Fibroblast of lung (primary cell): ENCODE measurements around the gene CADM3. TPM values are rescaled to one million over a fixed set of nuclear protein-coding genes. Genes with fewer than 3 reads are reported as not detected.

ENCODE experiments used
- DNase-seq, 2 donors: peaks; one replicate each; pipeline versions ENCODE4 v3.0.0 to v3.0.0-alpha.2; 2010; ENCODE audit warnings: low read depth in 2 of 2
- H2AFZ ChIP-seq: 2 replicates; pipeline ENCODE4 v1.5.1; 2012; ENCODE audit warnings: low read length, control low read depth, inconsistent platforms
- H3K27ac ChIP-seq: 2 replicates; pipeline ENCODE4 v1.5.1; 2011; ENCODE audit warnings: low read length, control low read depth; ENCODE audit not compliant: insufficient read depth
- H3K27me3 ChIP-seq: 2 replicates; pipeline ENCODE4 v1.5.1; 2011; ENCODE audit warnings: mild to moderate bottlenecking, low read length; ENCODE audit not compliant: control insufficient read depth, insufficient read depth
- H3K36me3 ChIP-seq: 2 replicates; pipeline ENCODE4 v1.5.1; 2011; ENCODE audit warnings: low read length; ENCODE audit not compliant: control insufficient read depth, insufficient read depth
- H3K4me1 ChIP-seq: 2 replicates; pipeline ENCODE4 v1.5.1; 2011; ENCODE audit warnings: low read length; ENCODE audit not compliant: control insufficient read depth, insufficient read depth; ENCODE audit errors: extremely low read depth
- H3K4me2 ChIP-seq: 2 replicates; pipeline ENCODE4 v1.5.1; 2011; ENCODE audit warnings: low read length, control low read depth; ENCODE audit not compliant: insufficient read depth; ENCODE audit errors: extremely low read depth
- H3K4me3 ChIP-seq, 4 experiments: fragments of 200-600 bp in 1 of 4; sonication (generic) in 1 of 4; replicated peaks in 1 of 4; 2 replicates each; pipeline ENCODE4 v1.5.1; 2011 to 2016; ENCODE audit warnings: low read length in 4 of 4, low read depth in 3 of 4, mild to moderate bottlenecking in 3 of 4, control low read depth in 2 of 4, inconsistent platforms in 1 of 4, mixed read lengths in 1 of 4; ENCODE audit not compliant: insufficient read depth in 1 of 4; ENCODE audit errors: control extremely low read depth in 1 of 4
- H3K79me2 ChIP-seq: 2 replicates; pipeline ENCODE4 v1.5.1; 2012; ENCODE audit warnings: mild to moderate bottlenecking, low read length, inconsistent platforms; ENCODE audit not compliant: control insufficient read depth, insufficient read depth
- H3K9ac ChIP-seq: 2 replicates; pipeline ENCODE4 v1.5.1; 2011; ENCODE audit warnings: mild to moderate bottlenecking, low read length, control low read depth; ENCODE audit not compliant: insufficient read depth
- H3K9me3 ChIP-seq: 2 replicates; pipeline ENCODE4 v1.5.1; 2012; ENCODE audit warnings: low read depth, low read length; ENCODE audit not compliant: control insufficient read depth, insufficient read depth
- H4K20me1 ChIP-seq: 2 replicates; pipeline ENCODE4 v1.5.1; 2011; ENCODE audit warnings: low read length; ENCODE audit not compliant: control insufficient read depth, insufficient read depth; ENCODE audit errors: extremely low read depth
- CTCF ChIP-seq, 2 donors: IDR thresholded peaks in 1 of 2; conservative IDR thresholded peaks in 1 of 2; 1 replicate in 1 of 2; 2 replicates in 1 of 2; pipeline ENCODE4 v1.5.1; 2011 to 2012; ENCODE audit warnings: low read length in 2 of 2, control low read depth in 1 of 2, inconsistent platforms in 1 of 2, low read depth in 1 of 2, mild to moderate bottlenecking in 1 of 2
- EZH2 ChIP-seq: IDR thresholded peaks from 2 replicates; pipeline ENCODE4 v1.5.1; 2012; ENCODE audit warnings: low read length, control low read depth, mild to moderate bottlenecking; ENCODE audit errors: missing control alignments
- polyA plus RNA-seq, 2 donors: library from polyadenylated mRNA; depleted of rRNA in 1 of 2; stranded (reverse) in 1 of 2; unstranded in 1 of 2; fragments of >200 nt; gene quantifications; 2 replicates each; pipeline ENCODE4 v1.2.1, GENCODE V29; 2011 to 2012; ENCODE audit warnings: missing spikeins in 1 of 2
- total RNA-seq: library from RNA; depleted of rRNA; stranded (reverse); fragments of >200 nt; gene quantifications from 2 replicates; pipeline ENCODE4 v1.2.1, GENCODE V29; 2014

The CADM3 gene
- total and polyA plus RNA-seq, 2 donors (not counting 1 experiment from before 2014, with no cell fraction given), result not detected

- TF ChIP-seq EZH2 (no peak), CTCF (conservative IDR thresholded peaks at IDR 0.05 in 1 of 2, IDR thresholded peaks at IDR 0.05 in 1 of 2; ENCODE audit: low read depth in 1 of 2, low read length in 2 of 2) (no peak)
- Histone ChIP-seq H3K79me2 (no peaks in the 10 kb centered on the region), H3K9ac (no peak overlapping the region), H3K4me1 (no peaks in the 10 kb centered on the region), H2AFZ (no peak overlapping the region), H3K27ac (no peak overlapping the region), H3K36me3 (no peaks in the 10 kb centered on the region), H3K4me2 (no peak overlapping the region), H3K27me3 (peaks cover under 1% of the 10 kb centered on the region), H3K4me3 (no peak overlapping the region), H3K9me3 (no peaks in the 10 kb centered on the region), H4K20me1 (peaks cover 2% of the 10 kb centered on the region)
- DNase-seq, result no peak
Measured at GRCh38 chr1:159212596-159212995, 41.2 kb downstream of the CADM3 start.

GRCh38 chr1:159214149-159214760 is 42.8 kb downstream of the CADM3 start:
- TF ChIP-seq CTCF (conservative IDR thresholded peaks at IDR 0.05 in 1 of 2, IDR thresholded peaks at IDR 0.05 in 1 of 2; ENCODE audit: low read depth in 1 of 2, low read length in 2 of 2), result peak; percentile 94
- TF ChIP-seq EZH2, result no peak
- Histone ChIP-seq H4K20me1 (no peaks in the 10 kb centered on the region), H3K9me3 (no peaks in the 10 kb centered on the region), H3K4me3 (no peak overlapping the region), H3K27me3 (no peaks in the 10 kb centered on the region), H3K79me2 (no peaks in the 10 kb centered on the region), H3K27ac (no peak overlapping the region), H3K4me2 (no peak overlapping the region), H3K36me3 (no peaks in the 10 kb centered on the region), H3K4me1 (no peaks in the 10 kb centered on the region), H2AFZ (no peak overlapping the region), H3K9ac (no peak overlapping the region)
- DNase-seq, result peak; percentile 21 to 35

- no peak for DNase-seq
- H3K4me3 ChIP-seq, result no peak overlapping the region
- TF ChIP-seq CTCF (conservative IDR thresholded peaks at IDR 0.05 in 1 of 2, IDR thresholded peaks at IDR 0.05 in 1 of 2; ENCODE audit: low read depth in 1 of 2, low read length in 2 of 2), result no peak
- no peak for TF ChIP-seq EZH2
- no peaks in the 10 kb centered on the region for H3K36me3 ChIP-seq
- H3K9me3 ChIP-seq, result no peaks in the 10 kb centered on the region
- H3K79me2 ChIP-seq, result no peaks in the 10 kb centered on the region
- no peaks in the 10 kb centered on the region for H3K4me1 ChIP-seq
- no peak overlapping the region for H3K9ac ChIP-seq
- no peak overlapping the region for H3K4me2 ChIP-seq
- H3K27me3 ChIP-seq, result no peaks in the 10 kb centered on the region
- H4K20me1 ChIP-seq, result no peaks in the 10 kb centered on the region
- no peak overlapping the region for H3K27ac ChIP-seq
- H2AFZ ChIP-seq, result no peak overlapping the region
Measured at GRCh38 chr1:159218649-159219636, 47.5 kb downstream of the CADM3 start.
